GM18867 (cell line): ENCODE results near the gene ETAA1.

Source experiments
- ATAC-seq: cut with Tn5 transposase; IDR thresholded peaks from one replicate; pipeline ENCODE4 v1.9.1; 2021; ENCODE audit warnings: mild to moderate bottlenecking, moderate library complexity; ENCODE audit not compliant: unreplicated experiment

The ETAA1 gene

GRCh38 chr2:67397143-67397986 lies at the start of gene ETAA1:
TSS of gene ETAA1 (plus strand) at chr2:67397333. CDS start at chr2:67397449, 116 bp downstream.
- peak; percentile 99 for ATAC-seq

DNA sequence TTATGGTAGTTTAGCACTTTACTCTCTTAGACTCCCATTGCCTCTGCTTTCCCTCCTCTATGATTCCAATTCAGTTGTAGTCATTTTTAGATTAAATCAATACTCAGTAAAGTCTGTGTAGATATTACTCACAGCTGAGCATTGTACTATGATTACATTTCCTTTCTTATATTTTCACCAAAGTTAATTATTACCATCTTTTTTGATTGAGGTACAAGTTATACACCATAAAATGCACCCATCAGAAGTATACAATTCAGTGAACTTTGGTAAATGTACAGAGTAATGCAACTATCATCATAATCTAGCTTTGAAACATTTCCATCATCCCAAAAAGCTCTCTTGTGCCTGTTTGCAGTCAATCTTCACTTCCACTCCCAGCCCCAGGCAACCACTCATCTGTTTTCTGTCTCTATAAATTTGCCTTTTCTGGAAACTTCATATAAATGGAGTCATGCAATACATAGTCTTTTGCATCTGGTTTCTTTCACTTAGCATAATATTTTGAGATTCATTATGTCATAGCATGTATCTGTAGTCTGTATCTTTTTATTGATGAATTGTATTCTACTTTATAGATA lies 30.2 kb upstream of the ETAA1 start:
- ATAC-seq = no peak

DNA sequence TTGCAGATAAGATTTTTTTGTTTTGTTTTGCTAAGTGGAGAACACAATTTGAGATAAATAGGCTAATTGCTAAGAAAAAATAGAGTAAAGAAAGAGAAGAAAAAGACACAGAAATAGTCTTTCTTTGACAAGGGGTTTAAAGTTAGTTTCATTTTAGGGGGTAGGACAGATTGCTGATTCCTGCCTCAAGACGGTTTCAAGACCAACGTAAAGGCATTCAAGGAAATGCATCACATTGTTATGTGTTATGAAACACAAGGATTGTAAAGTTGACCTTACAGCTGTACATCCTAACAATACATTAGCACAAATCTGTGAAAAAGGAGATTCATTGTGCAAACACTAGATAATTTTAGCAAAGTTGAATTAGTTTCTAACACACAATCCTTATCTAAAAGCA lies 22.7 kb upstream of the ETAA1 start:
- ATAC-seq = no peak

DNA sequence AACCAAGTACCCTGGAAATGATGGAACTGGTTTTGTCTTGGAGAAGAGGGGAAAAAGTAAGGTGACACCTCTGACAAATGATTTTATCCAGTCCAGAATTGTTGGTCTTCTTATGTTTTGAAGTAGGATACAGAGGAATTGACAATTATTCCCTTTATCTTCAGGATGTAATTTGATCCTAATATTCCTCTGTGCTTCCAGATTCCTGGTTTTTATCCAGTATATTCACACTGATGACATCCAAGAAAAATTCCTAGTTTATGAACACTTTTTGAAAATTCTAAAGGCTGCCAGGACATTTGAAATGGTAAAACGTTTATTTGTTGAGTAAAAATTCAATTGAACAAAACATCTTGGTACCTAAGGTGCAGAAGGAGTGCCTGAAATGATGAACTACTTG lies 22.2 kb upstream of the ETAA1 start:
- no peak for ATAC-seq

DNA sequence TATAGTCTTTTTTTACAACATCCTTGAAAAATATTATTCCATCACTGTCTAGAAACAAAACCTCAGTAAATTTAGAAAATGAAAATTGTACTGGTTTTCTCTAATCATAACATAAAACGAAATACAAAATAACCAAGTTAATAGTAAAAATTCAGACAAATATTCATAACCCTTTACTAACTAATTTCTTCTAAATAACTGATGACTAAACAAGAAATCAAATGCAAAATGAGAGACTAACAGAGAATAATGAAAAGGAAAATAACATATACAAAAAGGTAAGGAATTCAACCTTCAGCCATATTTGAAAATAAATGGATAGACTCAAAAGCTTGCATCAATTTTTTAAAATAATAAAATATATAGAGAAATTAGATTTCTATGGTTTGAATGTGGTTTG lies 18.6 kb upstream of the ETAA1 start:
- ATAC-seq = no peak

GRCh38 chr2:67379048-67379447 lies 18.1 kb upstream of the ETAA1 start:
- no peak for ATAC-seq

- peak; percentile 95 for ATAC-seq
These were observed 12.9 kb upstream of the ETAA1 start for GRCh38 chr2:67384123-67384822.

- ATAC-seq = no peak
These were observed 8.5 kb upstream of the ETAA1 start for GRCh38 chr2:67388680-67389079.

DNA sequence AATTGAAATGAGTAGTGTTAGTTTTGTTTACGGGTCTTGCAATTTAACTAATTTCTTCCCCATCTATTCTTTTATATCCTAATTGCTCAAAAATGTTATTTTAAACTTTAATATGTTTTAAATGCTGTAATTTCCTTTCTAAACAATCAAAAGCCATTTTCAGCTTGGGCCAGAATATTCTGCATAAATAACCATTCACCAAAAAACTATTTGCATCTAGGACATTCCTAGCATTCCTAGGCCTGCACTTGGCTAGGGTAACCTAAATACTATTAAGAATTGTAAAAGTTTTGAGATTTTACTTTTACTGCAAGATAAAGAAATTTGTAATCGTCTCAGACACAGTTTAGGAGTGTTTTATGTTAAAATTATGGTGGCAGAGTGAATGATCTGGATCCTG lies 7.8 kb upstream of the ETAA1 start:
- ATAC-seq = no peak

GRCh38 chr2:67389788-67390187 lies 7.3 kb upstream of the ETAA1 start:
- ATAC-seq = no peak

- no peak for ATAC-seq
These were observed 3.9 kb upstream of the ETAA1 start for GRCh38 chr2:67393237-67393636.

- no peak for ATAC-seq
These were observed 2.4 kb upstream of the ETAA1 start for GRCh38 chr2:67394734-67395133.

- ATAC-seq = no peak
These were observed 2.0 kb downstream of the ETAA1 start for GRCh38 chr2:67399144-67399543.

DNA sequence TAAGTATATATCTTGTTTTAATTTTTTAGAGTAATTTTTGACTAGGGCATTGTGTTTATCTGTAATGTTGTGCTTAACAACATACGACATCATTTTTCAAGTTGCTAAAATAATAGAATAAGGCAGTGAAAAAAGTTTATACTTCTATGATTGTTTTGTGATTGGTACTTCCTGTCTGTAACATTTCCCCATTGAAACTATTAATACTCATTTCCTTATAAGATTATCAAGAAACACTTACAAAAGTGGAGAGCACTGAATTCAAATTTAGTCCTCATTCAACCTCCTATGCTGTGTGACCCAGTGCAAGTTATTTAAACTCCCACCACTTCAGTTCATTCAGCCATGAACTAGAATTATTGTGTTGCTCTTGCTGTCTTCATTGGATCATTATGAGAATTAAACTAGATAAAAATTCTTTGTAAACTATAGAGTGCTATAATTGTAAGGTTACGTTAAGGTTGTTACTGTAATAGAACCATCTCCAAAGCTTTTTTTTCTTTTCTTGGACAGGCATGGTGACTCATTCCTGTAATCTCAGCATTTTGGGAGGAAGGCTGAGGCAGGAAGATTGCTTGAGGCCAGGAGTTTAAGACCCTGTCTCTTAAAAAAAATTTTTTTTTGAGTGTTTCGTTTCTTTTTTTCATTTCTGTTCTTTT lies 2.8 kb downstream of the ETAA1 start:
- no peak for ATAC-seq

DNA sequence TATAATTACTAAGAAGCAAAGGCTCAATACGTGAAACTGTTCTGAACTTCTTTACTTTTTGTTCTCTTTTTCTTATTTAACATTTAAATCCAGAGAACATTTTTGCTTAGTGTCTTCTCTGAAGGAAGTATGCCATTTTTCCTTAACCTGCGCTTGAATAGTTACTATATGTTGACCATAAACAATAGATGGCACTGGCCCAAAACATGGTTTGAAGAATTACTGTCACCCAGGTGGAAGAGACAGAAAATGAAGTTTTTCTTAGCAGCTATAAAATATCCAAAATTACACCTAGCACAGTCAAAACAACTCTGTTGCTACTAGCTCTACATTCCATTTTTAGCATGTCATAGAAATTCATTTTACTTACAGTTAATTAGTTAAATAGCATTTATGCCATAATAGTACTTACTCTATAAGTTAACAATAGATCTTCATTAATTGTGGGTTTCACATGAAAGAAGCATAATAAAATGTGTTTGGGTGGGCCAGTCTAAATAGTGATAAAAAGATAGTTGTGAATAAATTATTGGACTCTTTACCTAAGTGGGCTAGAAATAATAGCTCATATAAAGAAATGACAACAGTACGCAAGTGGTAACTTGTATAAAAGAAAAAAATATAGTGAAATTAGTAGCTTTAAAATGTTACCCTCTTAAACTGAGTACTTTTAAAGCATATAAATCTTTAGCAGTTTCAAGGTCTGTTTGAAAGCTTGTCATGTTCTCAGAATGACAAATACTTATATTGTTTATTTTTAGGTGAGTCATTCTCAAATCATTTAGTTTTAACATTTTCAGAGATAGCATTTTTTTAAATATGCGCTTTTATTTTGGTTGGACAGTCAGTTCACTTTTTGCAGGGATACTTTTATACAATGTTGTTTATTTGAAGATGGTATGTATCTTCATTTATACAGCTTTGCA lies 3.7 kb downstream of the ETAA1 start:
- ATAC-seq = no peak

GRCh38 chr2:67408346-67408745 lies 11.2 kb downstream of the ETAA1 start:
- no peak for ATAC-seq

- ATAC-seq = no peak
These were observed 15.3 kb downstream of the ETAA1 start for GRCh38 chr2:67412424-67412823.

DNA sequence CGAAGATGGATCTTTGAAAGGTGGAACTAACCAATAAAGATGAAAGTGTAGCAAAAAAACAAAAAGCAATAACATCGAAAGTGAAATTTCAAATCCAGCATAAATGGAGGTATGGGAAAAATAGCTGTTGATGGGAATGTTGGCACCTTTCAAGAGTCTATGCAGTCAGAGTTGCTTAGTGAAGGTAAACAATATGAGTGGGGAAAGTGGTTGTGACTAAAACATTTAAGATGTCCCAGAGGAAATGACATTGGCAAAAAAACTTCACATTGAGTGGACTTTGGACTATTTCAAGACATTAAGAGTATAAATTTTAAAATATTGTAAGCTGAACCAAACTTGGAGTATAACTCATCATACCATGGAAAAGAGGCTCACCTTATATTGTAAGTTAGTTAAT lies 17.7 kb downstream of the ETAA1 start:
- ATAC-seq = no peak

GRCh38 chr2:67416136-67416535 lies 19.0 kb downstream of the ETAA1 start:
- ATAC-seq = no peak

DNA sequence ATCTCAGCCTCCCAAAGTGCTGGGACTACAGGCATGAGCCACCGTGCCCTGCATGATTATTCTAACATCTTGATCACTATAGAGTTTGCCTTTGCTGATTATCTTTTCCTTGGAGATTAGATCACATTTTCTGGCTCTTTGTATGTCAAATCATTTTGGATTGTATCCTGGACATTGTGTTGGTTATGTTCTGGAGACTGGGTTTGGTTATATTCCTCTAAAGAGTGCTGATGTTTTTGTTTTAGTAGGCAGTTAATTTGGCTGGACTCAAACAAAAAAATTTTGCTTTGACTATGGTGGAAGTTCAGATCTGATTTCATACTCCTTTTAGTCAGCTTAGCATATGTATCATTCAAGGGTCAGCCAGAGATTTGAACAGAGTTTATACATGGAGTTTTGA lies 26.4 kb downstream of the ETAA1 start:
- ATAC-seq = no peak
